K562 (cell line): ENCODE results near the gene ERBB4. TPM values are rescaled to one million over a fixed set of nuclear protein-coding genes. Genes with fewer than 3 reads are reported as not detected.

Source experiments
- ATAC-seq: fragments of 200-7000 bp; cut with Tn5 transposase; 3 replicates; pipeline ENCODE4 v1.9.1; 2020; ENCODE audit warnings: moderate library complexity
- BruUV-seq: library from RNA; stranded (reverse); fragments of 400-500 nt; replicated peaks from 2 replicates; lab custom pipeline; 2021; lab: Mats Ljungman, UMichigan
- CTCF ChIA-PET: fragments of 300-600 bp; formaldehyde crosslinking; extraction: SDS; loops from one replicate; lab custom pipeline; 2021; ENCODE audit warnings: low intra/inter-chr PET ratio; lab: Yijun Ruan, JAX
- POLR2A ChIA-PET: fragments of 300-600, 350-650 bp; sonication (Branson Sonifier 250); formaldehyde crosslinking; extraction: SDS; loops from one replicate; lab custom pipeline; 2021; ENCODE audit warnings: antibody characterized with exemption, inconsistent platforms; lab: Yijun Ruan, JAX
- DNase-seq, 4 experiments: peaks; one replicate each; pipeline versions ENCODE4 v3.0.0 to v3.0.0-alpha.2; 2011 to 2018; ENCODE audit warnings: low spot score in 3 of 4, mixed read lengths in 3 of 4; ENCODE audit errors: extremely low read depth in 1 of 4
- FAIRE-seq: peaks from 2 replicates; lab custom pipeline; 2011; peaks lifted over from hg19 to GRCh38; lab: Jason Lieb, UNC
- H2AFZ ChIP-seq: 2 replicates; pipeline ENCODE4 v1.6.0; 2011; ENCODE audit warnings: low read depth, low read length, control low read depth, inconsistent platforms
- H3K27ac ChIP-seq: fragments of 200-600 bp; 3 replicates; pipeline ENCODE4 v1.8.0; 2011; ENCODE audit warnings: low read depth, mild to moderate bottlenecking, control low read depth, inconsistent platforms, low read length, moderate library complexity, mixed read lengths; ENCODE audit errors: extremely low read depth
- H3K27me3 ChIP-seq, 2 experiments: fragments of 300-600 bp in 1 of 2; 2 replicates in 1 of 2; 3 replicates in 1 of 2; pipeline versions ENCODE4 v1.6.0 to v1.8.0; 2011; ENCODE audit warnings: inconsistent platforms in 2 of 2, low read length in 2 of 2, mild to moderate bottlenecking in 1 of 2, mixed read lengths in 1 of 2, moderate library complexity in 1 of 2; ENCODE audit not compliant: control insufficient read depth in 2 of 2, insufficient read depth in 2 of 2
- H3K36me3 ChIP-seq: fragments of 300-600 bp; 3 replicates; pipeline ENCODE4 v1.8.0; 2011; ENCODE audit warnings: mild to moderate bottlenecking, low read length, inconsistent platforms; ENCODE audit not compliant: control insufficient read depth, insufficient read depth
- H3K4me1 ChIP-seq, 2 experiments: fragments of 200-600 bp in 1 of 2; replicated peaks in 1 of 2; 2 replicates in 1 of 2; 3 replicates in 1 of 2; pipeline versions ENCODE4 v1.5.1 to v1.8.0; 2011; ENCODE audit warnings: inconsistent platforms in 2 of 2, low read length in 2 of 2, mild to moderate bottlenecking in 1 of 2, mixed read lengths in 1 of 2, moderate library complexity in 1 of 2; ENCODE audit not compliant: control insufficient read depth in 2 of 2, insufficient read depth in 2 of 2
- H3K4me2 ChIP-seq: 2 replicates; pipeline ENCODE4 v1.6.1; 2011; ENCODE audit warnings: low read length, control low read depth, inconsistent platforms, mixed read lengths; ENCODE audit not compliant: insufficient read depth
- H3K4me3 ChIP-seq: fragments of 200-600 bp; sonication (generic), shearing (Covaris generic); 2 replicates; pipeline ENCODE4 v1.5.1; 2016; ENCODE audit warnings: control low read depth, inconsistent platforms
- H3K79me2 ChIP-seq: fragments of 200-600 bp; 3 replicates; pipeline ENCODE4 v1.8.0; 2011; ENCODE audit warnings: low read length, inconsistent platforms; ENCODE audit not compliant: control insufficient read depth, insufficient read depth
- H3K9ac ChIP-seq, 2 experiments: 2 replicates each; pipeline versions ENCODE4 v1.6.0 to v1.6.1; 2011; ENCODE audit warnings: low read depth in 2 of 2, low read length in 2 of 2, control low read depth in 1 of 2, inconsistent platforms in 1 of 2, mild to moderate bottlenecking in 1 of 2, mixed read lengths in 1 of 2; ENCODE audit not compliant: insufficient read depth in 1 of 2
- H3K9me1 ChIP-seq: one replicate; pipeline ENCODE4 v1.6.0; 2011; ENCODE audit warnings: inconsistent platforms, mild to moderate bottlenecking, low read length, moderate library complexity; ENCODE audit not compliant: control insufficient read depth, insufficient read depth
- H3K9me3 ChIP-seq: replicated peaks from 2 replicates; pipeline ENCODE4 v1.5.1; 2011; ENCODE audit warnings: low read depth, low read length, inconsistent platforms; ENCODE audit not compliant: control insufficient read depth, insufficient read depth
- H4K20me1 ChIP-seq: replicated peaks from 2 replicates; pipeline ENCODE4 v1.6.1; 2011; ENCODE audit warnings: low read length, inconsistent platforms, mixed read lengths; ENCODE audit not compliant: control insufficient read depth, insufficient read depth
- ATF4 ChIP-seq: fragments of 450-650 bp; formaldehyde crosslinking; IDR thresholded peaks from 2 replicates; pipeline ENCODE4 v1.4.0; 2022; ENCODE audit warnings: mild to moderate bottlenecking, moderate library complexity
- CREM ChIP-seq: IDR thresholded peaks from 2 replicates; pipeline ENCODE4 v1.6.1; 2014; ENCODE audit warnings: antibody characterized with exemption, low read depth
- E4F1 ChIP-seq: fragments of 250-450 bp; sonication (Bioruptor Pico); IDR thresholded peaks from 2 replicates; pipeline ENCODE4 v1.5.0; 2021; ENCODE audit warnings: mild to moderate bottlenecking, borderline replicate concordance
- ELF2 ChIP-seq: fragments of 250-450 bp; sonication (Bioruptor Pico); IDR thresholded peaks from 2 replicates; pipeline ENCODE4 v1.5.0; 2021; ENCODE audit warnings: mild to moderate bottlenecking
- FOXK1 ChIP-seq: sonication (generic); formaldehyde crosslinking; IDR thresholded peaks from 2 replicates; pipeline ENCODE4 v1.8.0; 2022; ENCODE audit warnings: missing genetic modification reagents, mild to moderate bottlenecking, borderline replicate concordance
- HDGF ChIP-seq: fragments of 450-650 bp; IDR thresholded peaks from 2 replicates; pipeline ENCODE4 v1.6.1; 2016
- HNRNPUL1 ChIP-seq: fragments of 200-400 bp; formaldehyde crosslinking; IDR thresholded peaks from 2 replicates; pipeline ENCODE4 v1.6.1; 2017; ENCODE audit warnings: low read length
- MECOM ChIP-seq: fragments of 250-450 bp; sonication (Bioruptor Pico); IDR thresholded peaks from 2 replicates; pipeline ENCODE4 v1.8.0; 2022; ENCODE audit warnings: inconsistent platforms
- RBM15 ChIP-seq: fragments of 200-400 bp; formaldehyde crosslinking; IDR thresholded peaks from 2 replicates; pipeline ENCODE4 v1.6.1; 2018; ENCODE audit warnings: mild to moderate bottlenecking, low read length, moderate library complexity; ENCODE audit not compliant: insufficient read depth
- RFX5 ChIP-seq: IDR thresholded peaks from 2 replicates; pipeline ENCODE4 v1.6.1; 2011; ENCODE audit warnings: low read depth, mild to moderate bottlenecking, improper control_type of control experiment, low read length
- ZNF354B ChIP-seq: fragments of 250-450 bp; sonication (Bioruptor Pico); IDR thresholded peaks from 2 replicates; pipeline ENCODE4 v1.4.0; 2020
- ZNF696 ChIP-seq: fragments of 250-450 bp; sonication (Bioruptor Pico); conservative IDR thresholded peaks from 2 replicates; pipeline ENCODE4 v1.4.0; 2020; ENCODE audit warnings: mild to moderate bottlenecking, moderate library complexity
- ZNF780A ChIP-seq: fragments of 250-450 bp; sonication (Bioruptor Pico); IDR thresholded peaks from 2 replicates; pipeline ENCODE4 v1.5.0; 2021; ENCODE audit warnings: mild to moderate bottlenecking
- WGBS: fragments of 100-300 bp; shearing (Covaris generic); methylation state at CpG from one replicate; pipeline ENCODE4 v1.1.6; 2016; ENCODE audit warnings: low coverage, mixed read lengths; ENCODE audit not compliant: insufficient coverage; ENCODE audit errors: missing lambda C conversion rate; 5-methylcytosine and 5-hydroxymethylcytosine counted together
- in situ Hi-C: fragments of 300-500 bp; cut with MboI; formaldehyde crosslinking; loops from 4 replicates; pipeline ENCODE4 v1.15.0; 2018; ENCODE audit warnings: inconsistent platforms, mixed read lengths
- intact Hi-C: fragments of 100-400 bp; cut with micrococcal nuclease; formaldehyde crosslinking; loops from 2 replicates; pipeline ENCODE4 v1.14.2; 2022
- polyA plus RNA-seq, 8 experiments: library from polyadenylated mRNA; depleted of rRNA in 4 of 8; stranded (reverse) in 5 of 8; unstranded in 3 of 8; fragments of >200 nt; fragmentation: Nextera tagmentation in 2 of 8; fragmentation: Illumina TruSeq in 1 of 8; extraction: Ambion mirVana in 2 of 8; extraction: Trizol in 1 of 8; gene quantifications; 2 replicates each; pipeline versions ENCODE4 v1.2.1 to v1.2.3, GENCODE V29; 2011 to 2014; ENCODE audit warnings: inconsistent platforms in 1 of 8, missing spikeins in 1 of 8
- total RNA-seq, 7 experiments: library from RNA; depleted of rRNA in 6 of 7; stranded (reverse); fragments of >200 nt in 6 of 7; fragmentation: Illumina TruSeq in 2 of 7; extraction: Trizol in 2 of 7; gene quantifications; 2 replicates each; pipeline versions ENCODE4 v1.2.1 to v1.2.3, GENCODE V29; 2011 to 2021; ENCODE audit warnings: low replicate concordance in 1 of 7

The ERBB4 gene
- total and polyA plus RNA-seq, 9 of the 15 experiments (the other 6 are each of a cell fraction or from before 2014, with no cell fraction given), result not detected

- CTCF ChIA-PET, result no interaction called here
- H3K27ac ChIP-seq, result no peak overlapping the region
- in situ Hi-C loops, result no loop called here
- no peak for DNase-seq
- TF ChIP-seq E4F1 (CRISPR knock-in tag) (no peak), FOXK1 (no peak), ZNF780A (CRISPR knock-in tag) (no peak), ELF2 (CRISPR knock-in tag) (no peak), MECOM (CRISPR knock-in tag) (no peak), ZNF696 (CRISPR knock-in tag) (no peak), CREM (no peak), HDGF (no peak), RFX5 (no peak), ZNF354B (no peak), ATF4 (no peak), RBM15 (no peak), HNRNPUL1 (no peak)
- TF ChIP-seq, all 486 proteins: peak for 0
- H3K4me2 ChIP-seq, result no peak overlapping the region
- no peaks in the 10 kb centered on the region for H3K4me1 ChIP-seq
- no peaks in the 10 kb centered on the region for H4K20me1 ChIP-seq
- H3K9me3 ChIP-seq, result no peaks in the 10 kb centered on the region
- H3K27me3 ChIP-seq, result no peaks in the 10 kb centered on the region
- H3K9ac ChIP-seq, result no peak overlapping the region
- no peaks in the 10 kb centered on the region for H3K79me2 ChIP-seq
- FAIRE-seq (no peak), ATAC-seq (no peak)
- POLR2A ChIA-PET, result no interaction called here
- H2AFZ ChIP-seq, result no peak overlapping the region
- BruUV-seq, result no TSS peak
- H3K9me1 ChIP-seq, result no peaks in the 10 kb centered on the region
- intact Hi-C loops, result no loop called here
- WGBS, result 0% methylated on average over 1 of the region's 1 CpG
- H3K4me3 ChIP-seq, result no peak overlapping the region
- no peaks in the 10 kb centered on the region for H3K36me3 ChIP-seq
These were observed 8.2 kb downstream of the ERBB4 start for GRCh38 chr2:212530373-212530772.
